Jurkat, Clone E6-1 (cell line): ENCODE measurements around the gene PPP1R16B.
A peak's percentile ranks its signal among the peaks of the same experiment; 100 is the strongest.

ENCODE experiments used
- DNase-seq: peaks from one replicate; pipeline ENCODE4 v3.0.0-alpha.2; 2011; ENCODE audit warnings: low read depth, low spot score
- H3K4me3 ChIP-seq: 2 replicates; pipeline ENCODE4 v1.5.1; 2011; ENCODE audit warnings: mild to moderate bottlenecking, low read length, control low read depth, moderate library complexity

The PPP1R16B gene

GRCh38 chr20:38915355-38915754, 109.9 kb downstream of the PPP1R16B start:
- no peak for DNase-seq
- H3K4me3 ChIP-seq, result no peak overlapping the region

- no peak overlapping the region for H3K4me3 ChIP-seq
- no peak for DNase-seq
Observed at GRCh38 chr20:38917657-38918056, 112.2 kb downstream of the PPP1R16B start.

GRCh38 chr20:38918172-38918571, 112.7 kb downstream of the PPP1R16B start:
- H3K4me3 ChIP-seq, result no peak overlapping the region
- DNase-seq, result no peak

GRCh38 chr20:38919683-38920082, 114.2 kb downstream of the PPP1R16B start:
- no peak overlapping the region for H3K4me3 ChIP-seq

GRCh38 chr20:38920411-38920810, 114.9 kb downstream of the PPP1R16B start:
- H3K4me3 ChIP-seq, result no peak overlapping the region
- DNase-seq, result no peak

More at GRCh38 chr20:38919683-38920082, 114.2 kb downstream of the PPP1R16B start:
- DNase-seq, result no peak

- no peak for DNase-seq
- H3K4me3 ChIP-seq, result no peak overlapping the region
Observed at GRCh38 chr20:38920851-38921250, 115.4 kb downstream of the PPP1R16B start.

GRCh38 chr20:38924718-38925117, 119.2 kb downstream of the PPP1R16B start:
- DNase-seq, result no peak
- H3K4me3 ChIP-seq, result no peak overlapping the region

- peak within 1 kb of the TSS; percentile 63 for H3K4me3 ChIP-seq
- peak; percentile 98 for DNase-seq
Observed at GRCh38 chr20:38926142-38926933, 120.8 kb downstream of the PPP1R16B start, which contains the start of gene FAM83D. Gene FAM83D (plus strand): TSS chr20:38926417. CDS start chr20:38926443, 26 bp downstream.

- DNase-seq, result no peak
- H3K4me3 ChIP-seq, result peak overlapping the region; percentile 63
Observed at GRCh38 chr20:38926934-38927616, 121.6 kb downstream of the PPP1R16B start.

GRCh38 chr20:38927902-38928578, 122.5 kb downstream of the PPP1R16B start:
- DNase-seq, result no peak
- H3K4me3 ChIP-seq, result peak overlapping the region; percentile 63

- no peak overlapping the region for H3K4me3 ChIP-seq
- no peak for DNase-seq
Observed at GRCh38 chr20:38930242-38930569, 124.7 kb downstream of the PPP1R16B start.

- no peak overlapping the region for H3K4me3 ChIP-seq
- DNase-seq, result no peak
Observed at GRCh38 chr20:38931984-38932383, 126.5 kb downstream of the PPP1R16B start.

GRCh38 chr20:38932457-38933120, 127.1 kb downstream of the PPP1R16B start:
- DNase-seq, result no peak
- no peak overlapping the region for H3K4me3 ChIP-seq

GRCh38 chr20:38934530-38934929, 129.0 kb downstream of the PPP1R16B start:
- no peak for DNase-seq
- no peak overlapping the region for H3K4me3 ChIP-seq

- DNase-seq, result no peak
- no peak overlapping the region for H3K4me3 ChIP-seq
Observed at GRCh38 chr20:38935285-38935684, 129.8 kb downstream of the PPP1R16B start.

- H3K4me3 ChIP-seq, result no peak overlapping the region
- no peak for DNase-seq
Observed at GRCh38 chr20:38935967-38936407, 130.5 kb downstream of the PPP1R16B start.

GRCh38 chr20:38937000-38937399, 131.5 kb downstream of the PPP1R16B start:
- no peak for DNase-seq
- H3K4me3 ChIP-seq, result no peak overlapping the region

GRCh38 chr20:38937978-38938473, 132.5 kb downstream of the PPP1R16B start:
- DNase-seq, result no peak
- no peak overlapping the region for H3K4me3 ChIP-seq

- DNase-seq, result no peak
Observed at GRCh38 chr20:38939686-38940085, 134.2 kb downstream of the PPP1R16B start.

More at GRCh38 chr20:38939686-38940085, 134.2 kb downstream of the PPP1R16B start:
- H3K4me3 ChIP-seq, result no peak overlapping the region
